ENCODE data around the gene DOCK6. TPM values are rescaled to one million over a fixed set of nuclear protein-coding genes. Genes with fewer than 3 reads are reported as not detected.

DOCK6 gene
- total and polyA plus RNA-seq, 2 donors = 3.9 to 20.8 TPM

DNA sequence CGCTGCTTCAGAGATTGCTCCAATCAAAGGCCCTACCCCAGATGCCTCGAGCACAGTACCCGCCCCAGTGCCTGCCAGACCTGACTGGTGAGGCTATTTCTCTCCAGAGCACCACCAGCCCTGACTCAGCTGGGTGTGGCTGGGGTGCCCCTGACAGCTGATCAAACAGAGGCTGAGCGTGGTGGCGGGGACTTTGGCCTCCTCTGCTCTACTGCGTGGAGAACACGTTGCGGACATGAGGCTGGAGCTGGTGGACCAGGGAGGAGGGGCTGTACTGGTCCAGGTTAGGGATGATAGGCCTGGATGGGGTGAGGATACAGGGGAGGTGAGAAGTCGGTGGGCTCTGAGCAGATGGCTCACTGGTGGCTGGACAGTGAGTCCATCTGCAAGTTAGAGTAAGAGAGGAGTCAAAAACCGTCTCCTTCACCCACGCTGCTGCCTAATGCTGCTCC lies 3.5 kb upstream of the DOCK6 start:
- H3K27me3 ChIP-seq (ENCODE audit: control insufficient read depth in 2 of 2, insufficient read depth in 1 of 2, low read length in 1 of 2) = peaks cover 23 to 76% of the 10 kb centered on the region in 2 donors
- DNase-seq (ENCODE audit: low read depth in 6 of 9, low spot score in 9 of 9) = no peak

DNA sequence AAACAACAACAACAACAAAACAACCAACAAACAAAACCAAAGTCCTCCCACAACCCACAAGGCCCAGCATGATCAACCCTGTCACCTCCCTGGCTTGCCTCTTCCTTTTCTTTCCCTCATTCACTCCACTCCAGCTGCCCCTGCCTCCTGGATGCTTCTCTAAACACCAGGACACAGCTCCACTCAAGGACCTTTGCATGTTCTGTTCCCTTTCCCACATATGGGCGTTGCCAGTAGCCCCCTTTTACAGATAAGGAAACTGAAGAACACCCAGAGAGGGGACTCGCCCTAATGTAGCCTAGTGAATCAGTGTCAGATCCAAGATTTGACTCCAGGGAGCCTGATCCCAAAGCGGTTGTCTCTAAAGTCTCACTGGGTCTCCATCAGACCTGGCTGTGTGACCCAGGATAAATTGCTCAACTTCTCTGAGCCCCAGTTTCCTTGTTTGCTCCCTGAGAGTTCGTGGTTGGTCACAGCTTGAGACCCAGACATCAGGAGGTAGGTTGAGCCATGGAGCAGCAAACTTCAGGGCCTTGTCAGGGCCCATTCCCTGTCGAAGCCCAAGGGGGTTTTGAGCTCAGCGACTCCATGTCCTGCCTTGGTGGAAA lies 3.0 kb upstream of the DOCK6 start:
- Histone ChIP-seq H3K27ac (ENCODE audit: low read depth in 1 of 2, low read length in 1 of 2) (no peak overlapping the region), H3K36me3 (ENCODE audit: control insufficient read depth in 2 of 2, insufficient read depth in 2 of 2, low read length in 1 of 2) (no peaks in the 10 kb centered on the region), H3K4me3 (ENCODE audit: low read length in 2 of 2) (no peak overlapping the region), H3K27me3 (ENCODE audit: control insufficient read depth in 2 of 2, insufficient read depth in 1 of 2, low read length in 1 of 2) (peaks cover 23 to 78% of the 10 kb centered on the region in 2 donors), H3K9me3 (ENCODE audit: control insufficient read depth in 2 of 2, insufficient read depth in 1 of 2, low read length in 1 of 2) (no peaks in the 10 kb centered on the region), H3K4me1 (ENCODE audit: control insufficient read depth in 2 of 2, insufficient read depth in 2 of 2, low read length in 2 of 2) (peaks cover 0 to 9% of the 10 kb centered on the region in 2 donors)
- WGBS = 93% methylated on average over 6 of the region's 6 CpGs
- no peak for DNase-seq (ENCODE audit: low read depth in 6 of 9, low spot score in 9 of 9)

More for the DNA sequence above, 3.5 kb upstream of the DOCK6 start:
- H3K4me1 ChIP-seq (ENCODE audit: control insufficient read depth in 2 of 2, insufficient read depth in 2 of 2, low read length in 2 of 2) = peaks cover 0 to 9% of the 10 kb centered on the region in 2 donors
- no peaks in the 10 kb centered on the region for H3K9me3 ChIP-seq (ENCODE audit: control insufficient read depth in 2 of 2, insufficient read depth in 1 of 2, low read length in 1 of 2)
- H3K36me3 ChIP-seq (ENCODE audit: control insufficient read depth in 2 of 2, insufficient read depth in 2 of 2, low read length in 1 of 2) = no peaks in the 10 kb centered on the region
- no peak overlapping the region for H3K27ac ChIP-seq (ENCODE audit: low read depth in 1 of 2, low read length in 1 of 2)
- no peak overlapping the region for H3K4me3 ChIP-seq (ENCODE audit: low read length in 2 of 2)
- 82% methylated on average over 11 of the region's 11 CpGs for WGBS

DNA sequence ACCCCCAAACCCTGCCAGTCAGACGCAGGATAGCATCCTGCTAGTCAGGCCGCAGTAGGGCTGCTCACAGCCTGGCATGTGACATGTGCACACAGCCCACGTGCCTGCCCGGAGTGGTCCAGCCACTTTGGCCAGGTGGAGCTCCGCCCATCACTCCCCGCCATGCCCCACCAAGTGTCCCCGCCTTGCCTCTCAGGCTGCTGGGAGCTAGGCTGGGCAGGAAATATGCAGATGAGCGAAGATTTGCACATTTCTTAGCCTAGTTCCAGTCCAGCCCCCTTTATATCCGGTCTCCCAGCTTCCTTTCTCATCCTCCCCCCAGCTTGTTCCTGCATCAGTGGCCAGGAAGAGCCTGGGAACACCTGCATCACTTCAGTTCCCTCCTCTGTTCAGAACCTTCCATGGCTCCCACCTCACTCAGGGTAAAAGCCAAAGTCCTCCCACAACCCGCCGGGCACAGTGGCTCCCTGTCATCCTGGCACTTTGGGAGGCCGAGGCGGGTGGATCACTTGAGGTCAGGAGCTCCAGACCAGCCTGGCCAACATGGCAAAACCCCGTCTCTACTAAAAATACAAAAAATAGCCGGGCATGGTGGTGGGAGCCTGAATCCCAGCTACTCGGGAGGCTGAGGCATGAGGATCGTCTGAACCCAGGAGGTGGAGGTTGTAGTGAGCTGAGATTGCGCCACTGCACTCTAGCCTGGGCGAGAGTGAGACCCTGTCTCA lies 2.3 kb upstream of the DOCK6 start:
- Histone ChIP-seq H3K36me3 (ENCODE audit: control insufficient read depth in 2 of 2, insufficient read depth in 2 of 2, low read length in 1 of 2) (no peaks in the 10 kb centered on the region), H3K27ac (ENCODE audit: low read depth in 1 of 2, low read length in 1 of 2) (peak overlapping the region in 1 of 2 donors; percentile 2), H3K27me3 (ENCODE audit: control insufficient read depth in 2 of 2, insufficient read depth in 1 of 2, low read length in 1 of 2) (peaks cover 23 to 78% of the 10 kb centered on the region in 2 donors), H3K4me1 (ENCODE audit: control insufficient read depth in 2 of 2, insufficient read depth in 2 of 2, low read length in 2 of 2) (peaks cover 0 to 9% of the 10 kb centered on the region in 2 donors), H3K9me3 (ENCODE audit: control insufficient read depth in 2 of 2, insufficient read depth in 1 of 2, low read length in 1 of 2) (no peaks in the 10 kb centered on the region), H3K4me3 (ENCODE audit: low read length in 2 of 2) (no peak overlapping the region)
- WGBS = 91% methylated on average over 19 of the region's 19 CpGs
- DNase-seq (ENCODE audit: low read depth in 6 of 9, low spot score in 9 of 9) = no peak

DNA sequence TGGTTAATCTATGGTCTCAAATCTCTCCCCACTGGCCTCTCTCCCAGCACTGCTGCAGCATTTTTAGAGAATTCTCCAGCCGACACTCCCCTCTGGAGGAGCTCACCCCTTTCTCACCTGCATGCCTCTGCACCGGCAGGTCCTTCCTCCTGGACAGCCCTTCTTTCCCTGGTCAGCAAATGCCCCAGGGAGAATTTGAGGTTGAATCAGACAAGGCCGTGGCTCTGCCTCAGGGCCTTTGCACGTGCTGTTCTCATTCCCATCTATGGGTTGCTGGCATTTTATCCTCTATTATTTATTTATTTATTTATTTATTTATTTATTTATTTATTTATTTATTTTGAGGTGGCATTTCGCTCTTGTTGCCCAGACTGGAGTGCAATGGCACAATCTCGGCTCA lies 1.4 kb upstream of the DOCK6 start:
- Histone ChIP-seq H3K4me3 (ENCODE audit: low read length in 2 of 2) (no peak overlapping the region), H3K27ac (ENCODE audit: low read depth in 1 of 2, low read length in 1 of 2) (no peak overlapping the region), H3K4me1 (ENCODE audit: control insufficient read depth in 2 of 2, insufficient read depth in 2 of 2, low read length in 2 of 2) (peaks cover 0 to 5% of the 10 kb centered on the region in 2 donors), H3K9me3 (ENCODE audit: control insufficient read depth in 2 of 2, insufficient read depth in 1 of 2, low read length in 1 of 2) (no peaks in the 10 kb centered on the region), H3K36me3 (ENCODE audit: control insufficient read depth in 2 of 2, insufficient read depth in 2 of 2, low read length in 1 of 2) (no peaks in the 10 kb centered on the region), H3K27me3 (ENCODE audit: control insufficient read depth in 2 of 2, insufficient read depth in 1 of 2, low read length in 1 of 2) (peaks cover 23 to 74% of the 10 kb centered on the region in 2 donors)
- no peak for DNase-seq (ENCODE audit: low read depth in 6 of 9, low spot score in 9 of 9)
- WGBS = 96% methylated on average over 6 of the region's 6 CpGs

DNA sequence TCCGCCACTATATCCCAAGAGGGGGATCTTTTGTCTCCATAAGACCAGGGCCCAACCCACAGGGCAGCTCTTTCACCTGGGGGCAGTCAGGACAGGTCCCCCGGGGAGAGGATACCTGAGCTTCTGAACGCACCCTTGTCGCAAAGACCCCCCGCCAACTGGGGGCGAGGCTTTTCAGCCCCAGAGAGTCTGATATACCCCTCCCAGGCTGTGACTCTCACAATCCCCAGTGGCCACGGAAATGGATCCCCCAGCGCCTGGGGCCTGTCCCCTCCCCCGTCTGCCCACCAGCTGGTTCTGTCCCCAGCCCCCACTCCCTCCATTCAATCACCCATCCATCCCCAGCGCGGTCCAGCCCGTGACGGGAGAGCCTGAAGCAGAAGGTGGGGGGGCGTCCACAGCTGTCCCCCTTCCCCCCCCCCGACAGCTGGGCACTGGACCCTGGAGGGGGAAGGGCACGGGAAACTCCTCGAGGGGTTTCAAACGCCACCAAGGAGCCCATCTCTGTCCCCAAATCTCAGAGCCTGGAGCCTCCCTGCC lies 823 bp downstream of the DOCK6 start:
- WGBS = 43% methylated on average over 18 of the region's 18 CpGs
- Histone ChIP-seq H3K27ac (ENCODE audit: low read depth in 1 of 2, low read length in 1 of 2) (no peak overlapping the region), H3K4me3 (ENCODE audit: low read length in 2 of 2) (peak overlapping the region; percentile 34 to 71), H3K36me3 (ENCODE audit: control insufficient read depth in 2 of 2, insufficient read depth in 2 of 2, low read length in 1 of 2) (no peaks in the 10 kb centered on the region), H3K9me3 (ENCODE audit: control insufficient read depth in 2 of 2, insufficient read depth in 1 of 2, low read length in 1 of 2) (no peaks in the 10 kb centered on the region), H3K27me3 (ENCODE audit: control insufficient read depth in 2 of 2, insufficient read depth in 1 of 2, low read length in 1 of 2) (peaks cover 23 to 59% of the 10 kb centered on the region in 2 donors), H3K4me1 (ENCODE audit: control insufficient read depth in 2 of 2, insufficient read depth in 2 of 2, low read length in 2 of 2) (peaks cover 0 to 3% of the 10 kb centered on the region in 2 donors)
- DNase-seq (ENCODE audit: low read depth in 6 of 9, low spot score in 9 of 9) = no peak

DNA sequence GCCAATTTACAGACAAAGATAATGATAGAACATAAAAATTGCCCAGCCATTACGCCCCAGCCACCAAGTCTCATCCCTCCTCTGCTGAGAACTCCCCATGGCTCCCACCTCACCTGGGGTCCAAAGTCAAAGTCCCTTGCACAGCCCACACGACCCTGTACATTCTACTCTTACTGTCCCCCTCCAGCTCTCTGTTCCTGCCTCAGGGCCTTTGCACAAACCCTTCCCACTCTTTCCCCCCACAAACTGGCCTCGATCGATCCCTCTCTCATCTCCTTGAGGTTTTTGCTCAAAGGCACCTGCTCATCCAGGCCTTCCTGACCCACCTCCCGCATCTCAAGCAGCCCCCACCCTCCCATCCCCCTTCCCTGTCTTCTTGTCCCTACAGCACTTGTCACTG lies 1.3 kb downstream of the DOCK6 start:
- Histone ChIP-seq H3K4me1 (ENCODE audit: control insufficient read depth in 2 of 2, insufficient read depth in 2 of 2, low read length in 2 of 2) (peaks cover 0 to 3% of the 10 kb centered on the region in 2 donors), H3K9me3 (ENCODE audit: control insufficient read depth in 2 of 2, insufficient read depth in 1 of 2, low read length in 1 of 2) (no peaks in the 10 kb centered on the region), H3K27ac (ENCODE audit: low read depth in 1 of 2, low read length in 1 of 2) (no peak overlapping the region), H3K4me3 (ENCODE audit: low read length in 2 of 2) (no peak overlapping the region), H3K36me3 (ENCODE audit: control insufficient read depth in 2 of 2, insufficient read depth in 2 of 2, low read length in 1 of 2) (no peaks in the 10 kb centered on the region), H3K27me3 (ENCODE audit: control insufficient read depth in 2 of 2, insufficient read depth in 1 of 2, low read length in 1 of 2) (peaks cover 23 to 61% of the 10 kb centered on the region in 2 donors)
- WGBS = 95% methylated on average over 5 of the region's 5 CpGs
- no peak for DNase-seq (ENCODE audit: low read depth in 6 of 9, low spot score in 9 of 9)

DNA sequence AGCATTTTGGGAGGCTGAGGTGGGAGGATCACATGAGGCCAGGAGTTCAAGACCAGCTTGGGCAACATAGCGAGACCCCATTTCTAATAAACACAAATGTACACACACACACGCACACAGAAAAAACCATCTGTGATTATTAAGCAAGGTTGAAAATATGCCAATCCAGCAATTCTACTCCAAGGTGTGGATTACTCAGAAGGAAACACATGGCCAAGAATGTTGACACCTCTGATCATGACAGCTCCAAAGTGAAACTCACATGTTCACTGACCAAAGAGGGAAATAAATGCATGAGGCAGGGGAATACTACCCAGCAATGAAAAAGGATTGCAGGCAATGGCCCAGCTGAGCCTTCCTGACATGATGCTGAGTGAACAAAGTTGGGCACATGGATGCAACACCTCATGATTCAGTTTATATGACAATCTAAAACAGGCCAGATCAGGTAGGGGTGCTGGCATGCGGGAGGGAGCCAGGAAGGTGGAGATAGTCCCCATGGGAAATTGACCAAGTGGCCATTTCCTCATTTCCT lies 4.4 kb downstream of the DOCK6 start:
- Histone ChIP-seq H3K36me3 (ENCODE audit: control insufficient read depth in 2 of 2, insufficient read depth in 2 of 2, low read length in 1 of 2) (no peaks in the 10 kb centered on the region), H3K4me1 (ENCODE audit: control insufficient read depth in 2 of 2, insufficient read depth in 2 of 2, low read length in 2 of 2) (peaks cover 0 to 3% of the 10 kb centered on the region in 2 donors), H3K27me3 (ENCODE audit: control insufficient read depth in 2 of 2, insufficient read depth in 1 of 2, low read length in 1 of 2) (peaks cover 19 to 35% of the 10 kb centered on the region in 2 donors), H3K27ac (ENCODE audit: low read depth in 1 of 2, low read length in 1 of 2) (no peak overlapping the region), H3K9me3 (ENCODE audit: control insufficient read depth in 2 of 2, insufficient read depth in 1 of 2, low read length in 1 of 2) (no peaks in the 10 kb centered on the region), H3K4me3 (ENCODE audit: low read length in 2 of 2) (no peak overlapping the region)
- DNase-seq (ENCODE audit: low read depth in 6 of 9, low spot score in 9 of 9) = no peak
- 99% methylated on average over 3 of the region's 3 CpGs for WGBS

DNA sequence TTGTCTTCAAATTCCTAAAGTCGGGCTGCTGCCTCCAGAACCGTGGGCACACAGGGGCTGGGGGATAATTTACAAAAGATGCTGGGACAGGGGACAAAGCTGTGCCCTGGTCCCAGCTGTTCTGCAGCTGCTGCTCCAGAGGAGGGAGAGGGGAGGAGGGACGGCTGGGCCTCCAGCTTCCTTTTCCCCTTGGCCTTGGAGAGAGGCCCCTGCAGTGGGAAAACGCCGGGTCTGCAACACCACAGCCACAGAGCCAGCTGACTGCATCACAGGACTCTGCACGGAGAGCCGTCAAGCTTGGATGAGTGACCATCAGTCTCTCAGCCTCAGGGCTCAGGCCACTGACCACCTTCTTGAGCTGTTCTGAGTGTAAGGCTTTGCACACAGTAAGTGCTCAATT lies 6.1 kb downstream of the DOCK6 start:
- no peak for DNase-seq (ENCODE audit: low read depth in 6 of 9, low spot score in 9 of 9)
- H3K9me3 ChIP-seq (ENCODE audit: control insufficient read depth in 2 of 2, insufficient read depth in 1 of 2, low read length in 1 of 2) = no peaks in the 10 kb centered on the region
- H3K36me3 ChIP-seq (ENCODE audit: control insufficient read depth in 2 of 2, insufficient read depth in 2 of 2, low read length in 1 of 2) = no peaks in the 10 kb centered on the region
- no peaks in the 10 kb centered on the region for H3K4me1 ChIP-seq (ENCODE audit: control insufficient read depth in 2 of 2, insufficient read depth in 2 of 2, low read length in 2 of 2)
- H3K27ac ChIP-seq (ENCODE audit: low read depth in 1 of 2, low read length in 1 of 2) = no peak overlapping the region
- H3K4me3 ChIP-seq (ENCODE audit: low read length in 2 of 2) = no peak overlapping the region
- H3K27me3 ChIP-seq (ENCODE audit: control insufficient read depth in 2 of 2, insufficient read depth in 1 of 2, low read length in 1 of 2) = peaks cover 2 to 19% of the 10 kb centered on the region in 2 donors
- WGBS = 20% methylated on average over 7 of the region's 7 CpGs

DNA sequence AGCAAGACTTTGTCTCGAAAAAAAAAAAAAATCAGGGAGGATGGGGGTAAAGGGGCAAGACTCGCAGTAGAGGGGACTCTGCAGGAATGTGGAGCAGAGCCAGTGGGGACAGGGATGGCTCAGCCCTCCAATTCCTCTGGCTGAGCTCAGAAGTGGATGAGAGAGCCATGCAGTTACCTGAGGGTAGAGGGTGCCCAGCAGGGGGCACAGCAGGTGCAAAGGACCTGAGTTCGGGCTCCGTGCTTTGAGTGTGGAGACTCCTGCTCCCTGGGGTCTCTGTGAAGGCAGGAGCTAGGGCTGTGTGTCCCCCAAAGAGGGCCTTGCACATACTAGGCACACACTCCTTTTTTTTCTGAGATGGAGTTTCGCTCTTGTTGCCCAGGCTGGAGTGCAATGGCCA lies 7.7 kb downstream of the DOCK6 start:
- no peak for DNase-seq (ENCODE audit: low read depth in 6 of 9, low spot score in 9 of 9)
- Histone ChIP-seq H3K4me3 (ENCODE audit: low read length in 2 of 2) (no peak overlapping the region), H3K27ac (ENCODE audit: low read depth in 1 of 2, low read length in 1 of 2) (no peak overlapping the region), H3K4me1 (ENCODE audit: control insufficient read depth in 2 of 2, insufficient read depth in 2 of 2, low read length in 2 of 2) (no peaks in the 10 kb centered on the region), H3K9me3 (ENCODE audit: control insufficient read depth in 2 of 2, insufficient read depth in 1 of 2, low read length in 1 of 2) (no peaks in the 10 kb centered on the region), H3K36me3 (ENCODE audit: control insufficient read depth in 2 of 2, insufficient read depth in 2 of 2, low read length in 1 of 2) (no peaks in the 10 kb centered on the region), H3K27me3 (ENCODE audit: control insufficient read depth in 2 of 2, insufficient read depth in 1 of 2, low read length in 1 of 2) (peaks cover 0 to 9% of the 10 kb centered on the region in 2 donors)
- 94% methylated on average over 5 of the region's 5 CpGs for WGBS
